ENCODE data around the gene SYNGR2. TPM values are rescaled to one million over a fixed set of nuclear protein-coding genes. Genes with fewer than 3 reads are reported as not detected.
"Not testable (repeated sequence)": the region's sequence is repeated elsewhere in the genome, so short reads cannot be mapped to it uniquely, and the experiment has no call there.

Gene SYNGR2
- total RNA-seq, 1 donor from 2014 or later: 115 TPM

DNA sequence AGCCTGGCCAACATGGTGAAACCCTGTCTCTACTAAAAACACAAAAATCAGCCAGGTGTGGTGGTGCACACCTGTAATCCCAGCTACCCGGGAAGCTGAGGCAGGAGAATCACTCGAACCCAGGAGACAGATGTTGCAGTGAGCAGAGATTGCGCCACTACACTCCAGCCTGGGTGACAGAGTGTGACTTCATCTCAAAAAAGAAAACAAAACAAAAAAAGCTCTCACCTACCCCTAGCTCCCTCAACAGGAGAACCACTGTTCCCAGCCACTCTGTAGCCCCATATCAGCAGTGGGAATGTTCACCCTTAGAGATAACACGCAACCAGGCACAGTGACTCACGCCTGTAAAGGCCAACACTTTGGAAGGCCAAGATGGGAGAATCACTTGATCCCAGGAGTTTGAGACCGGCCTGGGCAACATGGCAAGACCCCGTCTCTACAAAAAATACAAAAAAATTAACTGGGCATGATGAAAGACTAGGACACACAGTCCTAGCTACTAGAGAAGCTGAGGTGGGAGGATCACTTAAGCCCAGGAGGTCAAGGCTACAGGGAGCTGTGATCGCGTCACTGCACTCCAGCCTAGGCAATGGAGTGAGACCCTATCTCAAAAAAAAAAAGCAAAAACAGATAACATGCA, 32.4 kb upstream of the SYNGR2 start:
- intact Hi-C loops (cut with DNase I): no loop called here
- no peaks in the 10 kb centered on the region for H3K9me3 ChIP-seq
- H3K4me1 ChIP-seq: peaks cover 0 to 10% of the 10 kb centered on the region in 2 donors
- no peak for TF ChIP-seq CTCF (IDR thresholded peaks at IDR 0.05)
- no peak overlapping the region for H3K27ac ChIP-seq
- no peak for DNase-seq (ENCODE audit: low spot score in 2 of 2)
- H3K4me3 ChIP-seq: no peak overlapping the region
- H3K27me3 ChIP-seq: no peaks in the 10 kb centered on the region
- H3K36me3 ChIP-seq: no peaks in the 10 kb centered on the region

DNA sequence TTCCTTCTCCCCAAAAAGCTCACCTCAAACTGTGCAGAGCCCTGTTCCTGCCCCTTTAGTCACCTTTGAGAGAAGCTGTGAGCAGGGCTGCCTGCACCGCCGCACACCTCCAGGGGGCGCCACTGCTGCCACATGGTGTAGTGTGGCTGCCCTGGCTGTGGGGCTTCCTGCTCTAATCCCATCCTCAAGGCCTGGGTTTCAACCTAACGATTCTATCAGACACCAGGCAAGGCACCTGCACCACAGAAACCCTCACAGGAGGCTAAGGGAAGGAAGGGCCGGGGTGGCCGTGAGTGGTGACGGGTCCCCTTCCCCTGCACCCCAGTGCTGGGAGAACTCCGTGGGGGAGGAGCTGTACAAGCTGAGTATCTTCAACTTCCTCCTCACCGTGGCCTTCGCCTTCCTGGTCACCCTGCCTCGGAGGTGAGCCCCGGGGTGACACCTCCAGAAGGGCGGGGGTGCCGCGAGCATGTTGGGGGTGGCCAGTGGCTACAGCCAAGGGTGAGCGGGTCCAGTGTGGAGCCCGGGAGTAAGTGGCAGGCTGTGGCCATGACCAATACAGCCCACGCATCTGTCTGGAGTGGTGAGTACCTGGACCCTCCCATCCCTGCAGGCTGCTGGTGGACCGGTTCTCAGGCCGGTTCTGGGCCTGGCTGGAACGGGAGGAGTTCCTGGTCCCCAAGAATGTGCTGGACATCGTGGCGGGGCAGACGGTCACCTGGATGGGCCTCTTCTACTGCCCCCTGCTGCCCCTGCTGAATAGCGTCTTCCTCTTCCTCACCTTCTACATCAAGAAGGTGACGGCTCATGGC, 30.8 kb upstream of the SYNGR2 start:
- no peak for TF ChIP-seq CTCF (IDR thresholded peaks at IDR 0.05)
- Histone ChIP-seq H3K27me3 (no peaks in the 10 kb centered on the region), H3K4me3 (no peak overlapping the region), H3K4me1 (no peaks in the 10 kb centered on the region), H3K9me3 (no peaks in the 10 kb centered on the region), H3K27ac (no peak overlapping the region), H3K36me3 (no peaks in the 10 kb centered on the region)
- DNase-seq (ENCODE audit: low spot score in 2 of 2): no peak
- intact Hi-C loops (cut with DNase I): no loop called here

DNA sequence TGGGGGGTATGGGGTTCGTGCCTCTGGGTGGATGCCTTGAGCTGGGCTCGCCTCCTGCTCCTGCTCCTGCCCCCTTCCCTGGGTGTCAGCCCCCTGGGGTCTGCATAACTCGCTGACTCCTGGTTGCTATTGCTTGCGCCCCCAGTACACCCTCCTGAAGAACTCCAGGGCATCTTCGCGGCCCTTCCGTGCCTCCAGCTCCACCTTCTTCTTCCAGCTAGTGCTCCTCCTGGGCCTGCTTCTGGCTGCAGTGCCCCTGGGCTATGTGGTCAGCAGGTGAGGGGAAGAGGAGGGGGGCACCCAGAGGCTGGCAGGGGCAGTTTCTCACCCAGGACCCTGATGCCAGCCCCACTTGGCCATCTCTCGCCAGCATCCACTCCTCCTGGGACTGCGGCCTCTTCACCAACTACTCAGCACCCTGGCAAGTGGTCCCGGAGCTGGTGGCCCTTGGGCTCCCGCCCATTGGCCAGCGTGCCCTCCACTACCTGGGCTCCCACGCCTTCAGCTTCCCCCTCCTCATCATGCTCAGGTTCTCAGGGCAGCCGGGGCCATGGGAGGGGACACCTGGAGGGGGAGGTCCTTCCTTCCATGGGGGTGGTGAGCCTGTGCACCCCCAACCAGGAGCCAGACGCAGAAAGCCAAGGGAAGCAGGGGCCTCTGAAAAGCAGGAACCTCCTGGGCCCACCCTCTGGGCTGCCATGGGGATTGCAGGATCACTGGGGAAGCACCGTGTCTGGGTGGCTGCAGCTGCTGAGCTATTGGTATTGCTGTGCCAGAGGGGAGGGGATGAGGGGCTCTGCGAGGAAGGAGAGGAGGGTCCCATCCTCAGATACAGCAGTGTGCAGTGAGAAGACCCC, 29.9 kb upstream of the SYNGR2 start:
- no peak for TF ChIP-seq CTCF (IDR thresholded peaks at IDR 0.05)
- intact Hi-C loops (cut with DNase I): no loop called here

DNA sequence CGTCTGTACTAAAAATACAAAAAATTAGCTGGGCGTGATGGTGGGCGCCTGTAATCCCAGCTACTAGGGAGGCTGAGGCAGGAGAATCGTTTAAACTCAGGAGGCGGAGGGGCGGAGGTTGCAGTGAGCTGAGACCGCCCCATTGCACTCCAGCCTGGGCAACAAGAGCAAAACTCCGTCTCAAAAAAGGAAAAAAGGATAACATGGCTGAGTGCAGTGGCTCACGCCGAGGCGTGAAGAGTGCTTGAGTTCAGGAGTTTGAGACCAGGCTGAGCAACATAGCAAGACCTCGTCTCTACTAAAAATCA, 28.6 kb upstream of the SYNGR2 start:
- H3K36me3 ChIP-seq; DNase-seq (ENCODE audit: low spot score in 2 of 2); H3K4me1 ChIP-seq; H3K9me3 ChIP-seq; intact Hi-C loops (cut with DNase I); H3K27me3 ChIP-seq; H3K27ac ChIP-seq; H3K4me3 ChIP-seq: not testable (repeated sequence)

More for the DNA sequence above, 29.9 kb upstream of the SYNGR2 start:
- no peaks in the 10 kb centered on the region for H3K9me3 ChIP-seq
- H3K27me3 ChIP-seq: no peaks in the 10 kb centered on the region
- no peak overlapping the region for H3K27ac ChIP-seq
- no peak overlapping the region for H3K4me3 ChIP-seq
- H3K4me1 ChIP-seq: no peaks in the 10 kb centered on the region
- no peak for DNase-seq (ENCODE audit: low spot score in 2 of 2)
- no peaks in the 10 kb centered on the region for H3K36me3 ChIP-seq

DNA sequence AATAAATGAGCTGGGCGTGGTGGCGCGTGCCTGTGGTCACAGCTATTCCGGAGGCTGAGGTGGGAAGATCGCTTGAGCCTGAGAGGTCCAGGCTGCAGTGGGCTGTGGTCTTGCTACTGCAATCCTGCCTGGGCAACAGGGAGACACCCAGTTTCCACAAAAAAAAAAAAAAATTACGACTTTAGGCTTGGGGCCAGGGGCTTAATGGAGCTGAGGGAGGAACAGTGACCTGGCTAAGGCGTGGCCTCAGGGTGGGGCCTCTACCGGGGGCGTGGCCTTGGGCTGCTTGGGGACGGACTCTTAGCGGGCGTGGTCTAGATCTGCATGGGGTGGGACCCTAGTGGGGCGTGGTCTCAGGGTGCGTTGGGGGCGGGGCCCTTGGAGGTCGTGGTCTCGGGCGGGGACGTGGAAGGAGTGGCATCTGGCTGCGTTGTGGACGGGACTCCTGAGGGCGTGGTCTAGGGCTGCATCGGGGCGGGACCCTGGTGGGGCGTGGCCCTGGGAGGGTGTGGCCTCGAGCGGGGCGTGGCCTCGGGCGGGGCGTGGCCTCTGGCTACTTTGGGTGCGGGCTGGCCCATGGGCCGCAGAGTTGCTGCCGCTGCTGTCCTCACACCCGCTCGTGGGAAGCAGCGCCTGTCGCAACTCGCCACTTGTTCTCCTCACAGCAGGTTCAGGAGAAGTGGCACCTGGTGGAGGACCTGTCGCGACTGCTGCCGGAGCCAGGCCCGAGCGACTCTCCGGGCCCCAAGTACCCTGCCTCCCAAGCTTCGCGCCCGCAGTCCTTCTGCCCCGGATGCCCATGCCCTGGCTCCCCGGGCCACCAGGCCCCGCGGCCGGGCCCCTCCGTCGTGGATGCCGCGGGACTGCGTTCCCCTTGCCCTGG, 28.0 kb upstream of the SYNGR2 start:
- H3K27me3 ChIP-seq: no peaks in the 10 kb centered on the region
- H3K9me3 ChIP-seq: no peaks in the 10 kb centered on the region
- TF ChIP-seq CTCF (IDR thresholded peaks at IDR 0.05): no peak
- no peaks in the 10 kb centered on the region for H3K36me3 ChIP-seq
- H3K4me1 ChIP-seq: peaks cover 3 to 8% of the 10 kb centered on the region in 2 donors
- peak; percentile 75 to 89 for DNase-seq (ENCODE audit: low spot score in 2 of 2)
- no peak overlapping the region for H3K27ac ChIP-seq
- intact Hi-C loops (cut with DNase I): no loop called here
- no peak overlapping the region for H3K4me3 ChIP-seq
